Heart left ventricle (tissue), 13 donors: ENCODE measurements around the gene TMEM163.

ENCODE experiments used
- POLR2A ChIP-seq, 2 donors: fragments of 450-650 bp; IDR thresholded peaks; one replicate each; pipeline ENCODE4 v1.6.1; 2017; ENCODE audit warnings: antibody characterized with exemption in 2 of 2, mild to moderate bottlenecking in 2 of 2, moderate library complexity in 2 of 2
- TF ChIP-seq, protein P1 (sequence below), 12 donors: fragments of 200-600 bp; sonication (generic) in 4 of 12; IDR thresholded peaks; one replicate each; pipeline versions ENCODE4 v1.5.0 to v1.8.0; 2018 to 2022; ENCODE audit warnings: antibody characterized with exemption in 12 of 12, mild to moderate bottlenecking in 5 of 12
- donor health status: ischemic (EF 13 %, LVEDD 7.1; RV severe dilation, severe dysfunction).
- donor health status: DM: no; HTN: yes; CAD: no.
- donor health status: DM: no; HTN: no; CAD: no.
- donor health status: ischemic (EF 25% LVEDD 6.9; RV normal size, moderate dysfunction).
- donor health status: ischemic (EF 25% LVEDD 5.7; RV mildly dilated, moderate dysfunction).
- donor health status: ischemic (EF 35%, LVEDD 5.7; RV mildly dilated, moderate dysfunction).
- donor health status: nonischemic (EF 11% LVEDD 7.7; RV severe dilation, severe dysfunction).
- donor health status: DM: yes; HTN: yes; CAD: no.
- donor health status: PGD.
- donor health status: ischemic (EF 29% LVEDD 5.4; RV normal size, mild dysfunction).
- donor health status: nonischemic (EF 23%, LVEDD 6.1; RV moderate dilation, normal function).

GRCh38 chr2:134634054-134634753 is 84.6 kb downstream of the TMEM163 start:
- no peak for TF ChIP-seq POLR2A (IDR thresholded peaks at IDR 0.05)
- TF ChIP-seq, protein P1, sequence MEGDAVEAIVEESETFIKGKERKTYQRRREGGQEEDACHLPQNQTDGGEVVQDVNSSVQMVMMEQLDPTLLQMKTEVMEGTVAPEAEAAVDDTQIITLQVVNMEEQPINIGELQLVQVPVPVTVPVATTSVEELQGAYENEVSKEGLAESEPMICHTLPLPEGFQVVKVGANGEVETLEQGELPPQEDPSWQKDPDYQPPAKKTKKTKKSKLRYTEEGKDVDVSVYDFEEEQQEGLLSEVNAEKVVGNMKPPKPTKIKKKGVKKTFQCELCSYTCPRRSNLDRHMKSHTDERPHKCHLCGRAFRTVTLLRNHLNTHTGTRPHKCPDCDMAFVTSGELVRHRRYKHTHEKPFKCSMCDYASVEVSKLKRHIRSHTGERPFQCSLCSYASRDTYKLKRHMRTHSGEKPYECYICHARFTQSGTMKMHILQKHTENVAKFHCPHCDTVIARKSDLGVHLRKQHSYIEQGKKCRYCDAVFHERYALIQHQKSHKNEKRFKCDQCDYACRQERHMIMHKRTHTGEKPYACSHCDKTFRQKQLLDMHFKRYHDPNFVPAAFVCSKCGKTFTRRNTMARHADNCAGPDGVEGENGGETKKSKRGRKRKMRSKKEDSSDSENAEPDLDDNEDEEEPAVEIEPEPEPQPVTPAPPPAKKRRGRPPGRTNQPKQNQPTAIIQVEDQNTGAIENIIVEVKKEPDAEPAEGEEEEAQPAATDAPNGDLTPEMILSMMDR (IDR thresholded peaks at IDR 0.05) = no peak
